ENCODE results near the gene RPL32. TPM values are rescaled to one million over a fixed set of nuclear protein-coding genes. Genes with fewer than 3 reads are reported as not detected.
"Not testable (repeated sequence)": the region's sequence is repeated elsewhere in the genome, so short reads cannot be mapped to it uniquely, and the experiment has no call there.

The RPL32 gene
- total RNA-seq, 1 donor from 2014 or later = 1,964 TPM

- H3K4me1 Mint-ChIP-seq (ENCODE audit: unreplicated experiment) = peaks cover 11% of the 10 kb centered on the region
- H3K27me3 Mint-ChIP-seq = no peaks in the 10 kb centered on the region
- H3K27ac Mint-ChIP-seq = peak within 1 kb of the TSS; percentile 48
- TF ChIP-seq, protein P1, sequence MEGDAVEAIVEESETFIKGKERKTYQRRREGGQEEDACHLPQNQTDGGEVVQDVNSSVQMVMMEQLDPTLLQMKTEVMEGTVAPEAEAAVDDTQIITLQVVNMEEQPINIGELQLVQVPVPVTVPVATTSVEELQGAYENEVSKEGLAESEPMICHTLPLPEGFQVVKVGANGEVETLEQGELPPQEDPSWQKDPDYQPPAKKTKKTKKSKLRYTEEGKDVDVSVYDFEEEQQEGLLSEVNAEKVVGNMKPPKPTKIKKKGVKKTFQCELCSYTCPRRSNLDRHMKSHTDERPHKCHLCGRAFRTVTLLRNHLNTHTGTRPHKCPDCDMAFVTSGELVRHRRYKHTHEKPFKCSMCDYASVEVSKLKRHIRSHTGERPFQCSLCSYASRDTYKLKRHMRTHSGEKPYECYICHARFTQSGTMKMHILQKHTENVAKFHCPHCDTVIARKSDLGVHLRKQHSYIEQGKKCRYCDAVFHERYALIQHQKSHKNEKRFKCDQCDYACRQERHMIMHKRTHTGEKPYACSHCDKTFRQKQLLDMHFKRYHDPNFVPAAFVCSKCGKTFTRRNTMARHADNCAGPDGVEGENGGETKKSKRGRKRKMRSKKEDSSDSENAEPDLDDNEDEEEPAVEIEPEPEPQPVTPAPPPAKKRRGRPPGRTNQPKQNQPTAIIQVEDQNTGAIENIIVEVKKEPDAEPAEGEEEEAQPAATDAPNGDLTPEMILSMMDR (conservative IDR thresholded peaks at IDR 0.05) = peak; percentile 18
- no peak for DNase-seq (ENCODE audit: extremely low spot score, unreplicated experiment)
- no peaks in the 10 kb centered on the region for H3K9me3 Mint-ChIP-seq
- H3K36me3 Mint-ChIP-seq = peaks cover 3% of the 10 kb centered on the region
- H3K4me3 Mint-ChIP-seq = peak within 1 kb of the TSS; percentile 90
Measured at GRCh38 chr3:12796171-12797123, 44.9 kb downstream of the RPL32 start, which contains the start of gene CAND2. CAND2 (plus strand) TSS chr3:12796680; CDS start chr3:12796721, 41 bp downstream.

DNA sequence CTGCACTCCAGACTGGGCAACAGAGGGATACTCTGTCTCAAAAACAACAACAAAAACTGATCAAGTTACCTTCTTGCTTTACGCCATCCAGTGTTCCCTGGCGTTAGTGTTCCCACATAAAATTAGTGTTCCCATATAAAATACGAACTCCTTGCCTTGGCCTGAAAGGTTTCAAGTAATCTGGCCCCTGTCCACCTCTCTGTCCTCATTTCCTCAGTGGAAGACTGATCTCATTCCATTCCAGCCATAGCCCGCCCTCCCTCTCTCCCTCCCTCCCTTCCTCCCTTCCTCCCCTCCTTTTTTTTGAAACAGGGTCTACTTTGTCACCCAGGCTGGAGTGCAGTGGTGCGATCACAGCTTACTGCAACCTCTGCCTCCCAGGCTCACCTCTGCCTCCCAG is 47.7 kb downstream of the RPL32 start:
- Mint-ChIP-seq H3K9me3 (no peaks in the 10 kb centered on the region), H3K27ac (no peak overlapping the region), H3K4me3 (no peak overlapping the region), H3K4me1 (ENCODE audit: unreplicated experiment) (peaks cover 11% of the 10 kb centered on the region), H3K27me3 (no peaks in the 10 kb centered on the region), H3K36me3 (no peaks in the 10 kb centered on the region)
- DNase-seq (ENCODE audit: extremely low spot score, unreplicated experiment) = no peak
- TF ChIP-seq, protein P1 (conservative IDR thresholded peaks at IDR 0.05) = no peak

- no peak for DNase-seq (ENCODE audit: extremely low spot score, unreplicated experiment)
- TF ChIP-seq, protein P1 (conservative IDR thresholded peaks at IDR 0.05) = no peak
- H3K4me1 Mint-ChIP-seq (ENCODE audit: unreplicated experiment) = no peaks in the 10 kb centered on the region
- no peak overlapping the region for H3K4me3 Mint-ChIP-seq
- H3K27me3 Mint-ChIP-seq = no peaks in the 10 kb centered on the region
- no peaks in the 10 kb centered on the region for H3K9me3 Mint-ChIP-seq
- no peaks in the 10 kb centered on the region for H3K36me3 Mint-ChIP-seq
- no peak overlapping the region for H3K27ac Mint-ChIP-seq
Measured at GRCh38 chr3:12791430-12791829, 49.9 kb downstream of the RPL32 start.

- not testable (repeated sequence) for H3K36me3 Mint-ChIP-seq; DNase-seq (ENCODE audit: extremely low spot score, unreplicated experiment); H3K27ac Mint-ChIP-seq; H3K4me3 Mint-ChIP-seq; H3K9me3 Mint-ChIP-seq; H3K4me1 Mint-ChIP-seq (ENCODE audit: unreplicated experiment)
- peaks cover 12% of the 10 kb centered on the region for H3K27me3 Mint-ChIP-seq
Measured at GRCh38 chr3:12787967-12788690, 53.2 kb downstream of the RPL32 start.

- H3K27me3 Mint-ChIP-seq = peaks cover 12% of the 10 kb centered on the region
- H3K4me1 Mint-ChIP-seq (ENCODE audit: unreplicated experiment); H3K36me3 Mint-ChIP-seq; H3K9me3 Mint-ChIP-seq; H3K27ac Mint-ChIP-seq; H3K4me3 Mint-ChIP-seq: not testable (repeated sequence)
- DNase-seq (ENCODE audit: extremely low spot score, unreplicated experiment) = peak; percentile 78
- TF ChIP-seq, protein P1 (conservative IDR thresholded peaks at IDR 0.05) = peak; percentile 69
Measured at GRCh38 chr3:12787346-12787745, 54.0 kb downstream of the RPL32 start.

DNA sequence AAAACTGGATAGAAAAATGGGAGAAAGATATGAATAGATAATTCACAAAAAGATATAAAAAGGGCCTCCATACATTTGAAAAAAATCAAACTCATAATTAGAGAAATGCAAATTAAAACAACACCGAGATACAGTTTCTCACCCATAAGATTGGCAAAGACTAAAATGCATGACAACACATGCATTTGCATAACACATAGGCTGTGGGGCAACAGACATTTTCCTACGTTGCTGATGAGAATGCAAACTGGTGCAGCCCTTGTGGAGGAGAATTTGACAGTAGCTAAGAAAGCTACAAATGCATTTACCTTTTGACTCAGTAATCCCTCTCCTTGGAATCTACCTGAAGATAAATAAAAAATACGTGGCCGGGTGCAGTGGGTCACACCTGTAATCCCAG is 56.3 kb downstream of the RPL32 start:
- H3K27ac Mint-ChIP-seq = no peak overlapping the region
- no peaks in the 10 kb centered on the region for H3K9me3 Mint-ChIP-seq
- no peaks in the 10 kb centered on the region for H3K36me3 Mint-ChIP-seq
- H3K4me1 Mint-ChIP-seq (ENCODE audit: unreplicated experiment) = peaks cover 18% of the 10 kb centered on the region
- peaks cover 12% of the 10 kb centered on the region for H3K27me3 Mint-ChIP-seq
- no peak for DNase-seq (ENCODE audit: extremely low spot score, unreplicated experiment)
- TF ChIP-seq, protein P1 (conservative IDR thresholded peaks at IDR 0.05) = no peak
- no peak overlapping the region for H3K4me3 Mint-ChIP-seq
